H9 (cell line): ENCODE measurements around the gene ZNF467. TPM values are rescaled to one million over a fixed set of nuclear protein-coding genes. Genes with fewer than 3 reads are reported as not detected.

ENCODE experiments used
- DNase-seq: peaks from one replicate; pipeline ENCODE4 v3.0.0-alpha.2; 2017
- H2AFZ ChIP-seq: one replicate; pipeline ENCODE4 v1.6.1; 2013; ENCODE audit warnings: mild to moderate bottlenecking, low read length, control low read depth, moderate library complexity
- H2AK5ac ChIP-seq: 2 replicates; pipeline ENCODE4 v1.6.1; 2013; ENCODE audit warnings: low read length, control low read depth, mixed read lengths; ENCODE audit not compliant: insufficient read length
- H2BK120ac ChIP-seq: one replicate; pipeline ENCODE4 v1.6.1; 2013; ENCODE audit warnings: low read depth, mild to moderate bottlenecking, low read length, control low read depth, inconsistent platforms; ENCODE audit not compliant: poor library complexity, severe bottlenecking
- H2BK12ac ChIP-seq: 2 replicates; pipeline ENCODE4 v1.6.1; 2013; ENCODE audit warnings: low read length, control low read depth, mixed read lengths, low read depth; ENCODE audit not compliant: insufficient read length
- H2BK15ac ChIP-seq: 2 replicates; pipeline ENCODE4 v1.6.1; 2013; ENCODE audit warnings: low read depth, low read length, control low read depth
- H2BK20ac ChIP-seq: one replicate; pipeline ENCODE4 v1.6.1; 2013; ENCODE audit warnings: low read depth, mild to moderate bottlenecking, low read length, control low read depth, inconsistent platforms; ENCODE audit not compliant: poor library complexity, severe bottlenecking
- H2BK5ac ChIP-seq: 2 replicates; pipeline ENCODE4 v1.6.1; 2013; ENCODE audit warnings: low read length, control low read depth, mixed read lengths; ENCODE audit not compliant: insufficient read length
- H3K14ac ChIP-seq: 2 replicates; pipeline ENCODE4 v1.6.1; 2013; ENCODE audit warnings: low read length, control low read depth; ENCODE audit not compliant: insufficient read depth
- H3K18ac ChIP-seq: 2 replicates; pipeline ENCODE4 v1.6.1; 2013; ENCODE audit warnings: low read depth, mild to moderate bottlenecking, mixed read lengths, low read length, control low read depth; ENCODE audit not compliant: insufficient read length
- H3K23ac ChIP-seq: 2 replicates; pipeline ENCODE4 v1.6.1; 2013; ENCODE audit warnings: low read length, control low read depth, mixed read lengths, low read depth; ENCODE audit not compliant: insufficient read length
- H3K23me2 ChIP-seq: 2 replicates; pipeline ENCODE4 v1.6.1; 2013; ENCODE audit warnings: low read depth, mild to moderate bottlenecking, mixed read lengths, low read length, control low read depth; ENCODE audit not compliant: insufficient read length, poor library complexity, severe bottlenecking
- H3K27ac ChIP-seq: 2 replicates; pipeline ENCODE4 v1.5.1; 2013; ENCODE audit warnings: low read length, control low read depth, mixed read lengths, low read depth; ENCODE audit not compliant: insufficient read length
- H3K27me3 ChIP-seq: 2 replicates; pipeline ENCODE4 v1.6.1; 2013; ENCODE audit warnings: low read length, control low read depth, inconsistent platforms; ENCODE audit not compliant: insufficient read depth
- H3K4ac ChIP-seq: 2 replicates; pipeline ENCODE4 v1.6.1; 2013; ENCODE audit warnings: low read depth, mild to moderate bottlenecking, control low read depth, inconsistent platforms, low read length, moderate library complexity
- H3K4me1 ChIP-seq: 2 replicates; pipeline ENCODE4 v1.6.1; 2013; ENCODE audit warnings: low read length, control low read depth, inconsistent platforms; ENCODE audit not compliant: insufficient read depth
- H3K4me2 ChIP-seq: 2 replicates; pipeline ENCODE4 v1.6.1; 2013; ENCODE audit warnings: low read length, control low read depth, mixed read lengths; ENCODE audit not compliant: insufficient read length, insufficient read depth
- H3K56ac ChIP-seq: 2 replicates; pipeline ENCODE4 v1.6.1; 2013; ENCODE audit warnings: low read depth, mild to moderate bottlenecking, mixed read lengths, low read length, control low read depth; ENCODE audit not compliant: insufficient read length
- H3K79me1 ChIP-seq: 2 replicates; pipeline ENCODE4 v1.6.1; 2013; ENCODE audit warnings: low read depth, mild to moderate bottlenecking, moderate library complexity, low read length, control low read depth, inconsistent platforms; ENCODE audit not compliant: insufficient read depth, poor library complexity, severe bottlenecking
- H3K79me2 ChIP-seq: 2 replicates; pipeline ENCODE4 v1.6.1; 2013; ENCODE audit warnings: low read length, control low read depth, inconsistent platforms; ENCODE audit not compliant: insufficient read depth
- H3K9ac ChIP-seq: 2 replicates; pipeline ENCODE4 v1.6.1; 2013; ENCODE audit warnings: low read length, control low read depth, mixed read lengths; ENCODE audit not compliant: insufficient read length; ENCODE audit errors: extremely low read depth
- H3K9me3 ChIP-seq: one replicate; pipeline ENCODE4 v1.6.1; 2013; ENCODE audit warnings: low read depth, low read length, inconsistent platforms; ENCODE audit not compliant: control insufficient read depth
- H3T11ph ChIP-seq: one replicate; pipeline ENCODE4 v1.6.1; 2013; ENCODE audit warnings: mild to moderate bottlenecking, low read length, control low read depth, inconsistent platforms
- H4K20me1 ChIP-seq: one replicate; pipeline ENCODE4 v1.6.1; 2013; ENCODE audit not compliant: control insufficient read depth, insufficient read length, insufficient read depth
- H4K5ac ChIP-seq: 2 replicates; pipeline ENCODE4 v1.6.1; 2013; ENCODE audit warnings: low read depth, mild to moderate bottlenecking, mixed read lengths, low read length, control low read depth; ENCODE audit not compliant: insufficient read length
- H4K8ac ChIP-seq: replicated peaks from 2 replicates; pipeline ENCODE4 v1.6.1; 2013; ENCODE audit warnings: low read length, control low read depth, mixed read lengths, low read depth; ENCODE audit not compliant: insufficient read length
- H4K91ac ChIP-seq: 2 replicates; pipeline ENCODE4 v1.6.1; 2013; ENCODE audit warnings: low read depth, mild to moderate bottlenecking, moderate library complexity, mixed read lengths, low read length, control low read depth; ENCODE audit not compliant: insufficient read length
- H3K27ac Mint-ChIP-seq, 3 experiments: 2 replicates in 2 of 3; 3 replicates in 1 of 3; pipeline ENCODE4 v1.8.0; 2020 to 2021; ENCODE audit warnings: mixed read lengths in 3 of 3, mild to moderate bottlenecking in 1 of 3, moderate library complexity in 1 of 3
- H3K27me3 Mint-ChIP-seq: 2 replicates; pipeline ENCODE4 v1.8.0; 2021; ENCODE audit warnings: low read depth, mild to moderate bottlenecking, moderate library complexity, mixed read lengths
- H3K36me3 Mint-ChIP-seq, 3 experiments: 2 replicates in 2 of 3; 3 replicates in 1 of 3; pipeline ENCODE4 v1.8.0; 2020 to 2021; ENCODE audit warnings: low read depth in 3 of 3, mixed read lengths in 3 of 3; ENCODE audit not compliant: insufficient read depth in 1 of 3
- H3K4me1 Mint-ChIP-seq, 2 experiments: 2 replicates each; pipeline ENCODE4 v1.8.0; 2020; ENCODE audit warnings: mixed read lengths in 2 of 2
- H3K4me3 Mint-ChIP-seq, 2 experiments: 2 replicates in 1 of 2; 3 replicates in 1 of 2; pipeline ENCODE4 v1.8.0; 2020 to 2021; ENCODE audit warnings: mild to moderate bottlenecking in 2 of 2, mixed read lengths in 2 of 2, moderate library complexity in 1 of 2
- H3K9me3 Mint-ChIP-seq, 2 experiments: 2 replicates in 1 of 2; 3 replicates in 1 of 2; pipeline ENCODE4 v1.8.0; 2020; ENCODE audit warnings: mild to moderate bottlenecking in 2 of 2, mixed read lengths in 2 of 2, moderate library complexity in 1 of 2
- CTCF ChIP-seq: fragments of 200-600 bp; sonication (generic); conservative IDR thresholded peaks from 3 replicates; pipeline ENCODE4 v1.8.0; 2021; ENCODE audit warnings: antibody characterized with exemption, mild to moderate bottlenecking
- WGBS: extraction: QIAGEN DNeasy Blood & Tissue Kit; methylation state at CpG from one replicate; pipeline ENCODE4 v1.1.7; 2013; ENCODE audit warnings: missing lambda C conversion rate, low lambda C conversion rate, mixed read lengths; ENCODE audit not compliant: insufficient read length; ENCODE audit errors: extremely low coverage; 5-methylcytosine and 5-hydroxymethylcytosine counted together
- total RNA-seq: library from RNA; stranded (reverse); gene quantifications from 2 replicates; pipeline ENCODE4 v1.2.1, GENCODE V29; 2021

The ZNF467 gene
- total RNA-seq, 1 experiment from 2014 or later = 0.31 TPM

DNA sequence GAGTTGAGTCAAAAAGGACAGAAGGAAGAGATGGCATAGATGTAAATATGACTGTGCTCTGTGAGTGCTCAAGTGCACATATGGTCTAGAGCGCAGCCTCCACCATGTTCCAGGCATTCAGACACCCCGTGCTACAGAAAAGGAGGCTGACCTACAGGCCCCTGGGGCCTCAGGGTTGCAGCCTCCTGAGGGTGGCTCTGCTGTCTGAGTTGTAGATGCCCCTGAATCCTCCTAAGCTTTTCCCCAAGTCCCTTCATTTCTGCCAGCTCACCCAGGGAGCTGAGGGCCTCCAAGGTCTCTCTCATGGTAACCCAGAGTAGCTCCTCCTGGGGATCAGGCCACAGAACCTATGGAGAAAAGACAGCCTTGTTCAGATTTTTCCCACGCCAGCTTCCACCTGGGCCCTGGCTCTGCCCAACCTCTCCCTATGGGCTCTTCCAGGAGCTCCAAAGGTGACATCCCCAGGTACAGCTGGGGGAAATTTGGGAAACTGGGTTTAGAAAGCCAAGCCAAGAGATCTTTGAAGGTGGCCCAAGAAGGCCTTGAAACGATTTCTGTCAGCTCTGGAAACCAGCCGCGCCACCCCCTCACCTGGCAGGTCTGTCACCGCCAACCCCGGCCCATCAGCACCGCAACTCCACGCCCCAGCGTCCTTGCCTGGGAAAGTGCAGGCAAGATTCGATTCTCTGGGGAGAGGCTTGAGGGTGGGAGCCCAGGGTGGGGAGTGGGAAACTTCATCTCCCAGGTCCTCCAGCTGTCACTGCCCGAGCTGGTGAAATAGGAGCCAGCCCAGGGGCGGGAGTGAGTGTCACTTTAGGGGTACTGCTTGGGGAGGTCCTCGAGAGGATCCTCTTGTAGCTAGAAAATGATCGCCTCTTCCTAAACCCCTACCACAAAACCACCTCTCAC lies 2.4 kb downstream of the ZNF467 start:
- no peak overlapping the region for H4K91ac ChIP-seq
- H3K18ac ChIP-seq = no peak overlapping the region
- H3K36me3 Mint-ChIP-seq = no peaks in the 10 kb centered on the region; a peak in 1 of 7 replicates
- no peak for DNase-seq
- no peak for TF ChIP-seq CTCF
- no peak overlapping the region for H3K23ac ChIP-seq
- H3K4me1 ChIP-seq = no peaks in the 10 kb centered on the region
- no peak overlapping the region for H3K14ac ChIP-seq
- no peak overlapping the region for H2AFZ ChIP-seq
- H3K27me3 Mint-ChIP-seq = peaks cover 89% of the 10 kb centered on the region
- no peaks in the 10 kb centered on the region for H3K9me3 ChIP-seq
- no peak overlapping the region for H2BK5ac ChIP-seq
- no peak overlapping the region for H3K27ac ChIP-seq
- no peaks in the 10 kb centered on the region for H3K79me1 ChIP-seq
- H3K79me2 ChIP-seq = no peaks in the 10 kb centered on the region
- no peak overlapping the region for H4K8ac ChIP-seq
- no peak overlapping the region for H3K56ac ChIP-seq
- H2BK20ac ChIP-seq = no peak overlapping the region
- H3K27me3 ChIP-seq = peaks cover 63% of the 10 kb centered on the region
- H3K9me3 Mint-ChIP-seq = no peaks in the 10 kb centered on the region
- peaks cover 15% of the 10 kb centered on the region for H3K23me2 ChIP-seq
- no peak overlapping the region for H3K27ac Mint-ChIP-seq
- H2BK12ac ChIP-seq = no peak overlapping the region
- no peak overlapping the region for H2AK5ac ChIP-seq
- no peak overlapping the region for H4K5ac ChIP-seq
- no peaks in the 10 kb centered on the region for H4K20me1 ChIP-seq
- H3K9ac ChIP-seq = no peak overlapping the region
- no peak overlapping the region for H2BK120ac ChIP-seq
- H3T11ph ChIP-seq = no peak overlapping the region
- H3K4me2 ChIP-seq = peak overlapping the region; percentile 38
- WGBS = no CpG with 5 or more reads among the region's 16 CpGs
- no peak overlapping the region for H3K4ac ChIP-seq
- H3K4me1 Mint-ChIP-seq = peaks cover 9 to 32% of the 10 kb centered on the region in 2 experiments
- H2BK15ac ChIP-seq = no peak overlapping the region
- peak overlapping the region; percentile 45 to 71 for H3K4me3 Mint-ChIP-seq
